HepG2 (cell line): Measurements from ENCODE around the gene SHISA6.

Source experiments
- CBX5 ChIP-seq: sonication (generic); formaldehyde crosslinking; IDR thresholded peaks from 2 replicates; pipeline ENCODE4 v1.4.0; 2020; ENCODE audit warnings: missing genetic modification reagents, borderline replicate concordance
- EP300 ChIP-seq, 3 experiments: sonication (generic) in 1 of 3; formaldehyde crosslinking in 1 of 3; IDR thresholded peaks; 2 replicates each; pipeline versions ENCODE4 v1.5.1 to v1.6.1; 2011 to 2020; ENCODE audit warnings: low read depth in 2 of 3, low read length in 2 of 3, borderline replicate concordance in 1 of 3, improper control_type of control experiment in 1 of 3, mild to moderate bottlenecking in 1 of 3, missing genetic modification reagents in 1 of 3, moderate library complexity in 1 of 3
- HOXA5 ChIP-seq: sonication (generic); formaldehyde crosslinking; IDR thresholded peaks from 2 replicates; pipeline ENCODE4 v1.4.0; 2020; ENCODE audit warnings: missing genetic modification reagents
- POLR2A ChIP-seq, 2 experiments: IDR thresholded peaks; 2 replicates each; pipeline ENCODE4 v1.6.1; 2011; ENCODE audit warnings: low read depth in 2 of 2, low read length in 2 of 2, mild to moderate bottlenecking in 1 of 2, moderate library complexity in 1 of 2; ENCODE audit not compliant: insufficient read depth in 1 of 2
- PRPF4 ChIP-seq: fragments of 200-400 bp; formaldehyde crosslinking; IDR thresholded peaks from 2 replicates; pipeline ENCODE4 v1.6.1; 2016; ENCODE audit warnings: low read length, low read depth; ENCODE audit not compliant: poor library complexity, severe bottlenecking
- SMAD3 ChIP-seq: sonication (generic); formaldehyde crosslinking; IDR thresholded peaks from 2 replicates; pipeline ENCODE4 v1.4.0; 2020; ENCODE audit warnings: missing genetic modification reagents
- SMC3 ChIP-seq: IDR thresholded peaks from 2 replicates; pipeline ENCODE4 v1.6.1; 2011; ENCODE audit warnings: low read length, improper control_type of control experiment
- U2AF2 ChIP-seq: fragments of 200-400 bp; formaldehyde crosslinking; IDR thresholded peaks from 2 replicates; pipeline ENCODE4 v1.6.1; 2017; ENCODE audit warnings: low read depth, mild to moderate bottlenecking, low read length
- ZNF441 ChIP-seq: sonication (generic); formaldehyde crosslinking; IDR thresholded peaks from 2 replicates; pipeline ENCODE4 v1.7.0; 2021; ENCODE audit warnings: missing genetic modification reagents, borderline replicate concordance
- ZNF589 ChIP-seq: sonication (generic); formaldehyde crosslinking; conservative IDR thresholded peaks from 2 replicates; pipeline ENCODE4 v1.8.0; 2022; ENCODE audit warnings: mild to moderate bottlenecking, moderate library complexity, missing genetic modification reagents
- ZSCAN30 ChIP-seq: sonication (generic); formaldehyde crosslinking; IDR thresholded peaks from 2 replicates; pipeline ENCODE4 v1.5.0; 2020; ENCODE audit warnings: mild to moderate bottlenecking, missing genetic modification reagents
- TF ChIP-seq, protein P1 (sequence below): sonication (generic); formaldehyde crosslinking; IDR thresholded peaks from 2 replicates; pipeline ENCODE4 v1.5.0; 2020; ENCODE audit warnings: mild to moderate bottlenecking, missing genetic modification reagents, moderate library complexity
- TF ChIP-seq, protein P2 (sequence below): sonication (generic); formaldehyde crosslinking; IDR thresholded peaks from 2 replicates; pipeline ENCODE4 v1.4.0; 2020; ENCODE audit warnings: missing genetic modification reagents

GRCh38 chr17:11305524-11305923 is 64.5 kb downstream of the SHISA6 start:
- TF ChIP-seq SMAD3 (CRISPR knock-in tag) (no peak), HOXA5 (CRISPR knock-in tag) (no peak), U2AF2 (no peak), SMC3 (no peak), POLR2A (IDR thresholded peaks at IDR 0.05; ENCODE audit: insufficient read depth in 1 of 2, low read depth in 2 of 2, low read length in 2 of 2) (no peak), ZNF441 (CRISPR knock-in tag) (no peak), ZNF589 (CRISPR knock-in tag) (no peak), CBX5 (CRISPR knock-in tag) (no peak), EP300 (IDR thresholded peaks at IDR 0.05; ENCODE audit: low read depth in 2 of 2, low read length in 2 of 2) (no peak), EP300 (CRISPR knock-in tag; IDR thresholded peaks at IDR 0.05; ENCODE audit: borderline replicate concordance) (no peak), ZSCAN30 (no peak), PRPF4 (no peak)
- TF ChIP-seq, protein P1, sequence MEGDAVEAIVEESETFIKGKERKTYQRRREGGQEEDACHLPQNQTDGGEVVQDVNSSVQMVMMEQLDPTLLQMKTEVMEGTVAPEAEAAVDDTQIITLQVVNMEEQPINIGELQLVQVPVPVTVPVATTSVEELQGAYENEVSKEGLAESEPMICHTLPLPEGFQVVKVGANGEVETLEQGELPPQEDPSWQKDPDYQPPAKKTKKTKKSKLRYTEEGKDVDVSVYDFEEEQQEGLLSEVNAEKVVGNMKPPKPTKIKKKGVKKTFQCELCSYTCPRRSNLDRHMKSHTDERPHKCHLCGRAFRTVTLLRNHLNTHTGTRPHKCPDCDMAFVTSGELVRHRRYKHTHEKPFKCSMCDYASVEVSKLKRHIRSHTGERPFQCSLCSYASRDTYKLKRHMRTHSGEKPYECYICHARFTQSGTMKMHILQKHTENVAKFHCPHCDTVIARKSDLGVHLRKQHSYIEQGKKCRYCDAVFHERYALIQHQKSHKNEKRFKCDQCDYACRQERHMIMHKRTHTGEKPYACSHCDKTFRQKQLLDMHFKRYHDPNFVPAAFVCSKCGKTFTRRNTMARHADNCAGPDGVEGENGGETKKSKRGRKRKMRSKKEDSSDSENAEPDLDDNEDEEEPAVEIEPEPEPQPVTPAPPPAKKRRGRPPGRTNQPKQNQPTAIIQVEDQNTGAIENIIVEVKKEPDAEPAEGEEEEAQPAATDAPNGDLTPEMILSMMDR (CRISPR knock-in tag) = no peak
- TF ChIP-seq, protein P2, sequence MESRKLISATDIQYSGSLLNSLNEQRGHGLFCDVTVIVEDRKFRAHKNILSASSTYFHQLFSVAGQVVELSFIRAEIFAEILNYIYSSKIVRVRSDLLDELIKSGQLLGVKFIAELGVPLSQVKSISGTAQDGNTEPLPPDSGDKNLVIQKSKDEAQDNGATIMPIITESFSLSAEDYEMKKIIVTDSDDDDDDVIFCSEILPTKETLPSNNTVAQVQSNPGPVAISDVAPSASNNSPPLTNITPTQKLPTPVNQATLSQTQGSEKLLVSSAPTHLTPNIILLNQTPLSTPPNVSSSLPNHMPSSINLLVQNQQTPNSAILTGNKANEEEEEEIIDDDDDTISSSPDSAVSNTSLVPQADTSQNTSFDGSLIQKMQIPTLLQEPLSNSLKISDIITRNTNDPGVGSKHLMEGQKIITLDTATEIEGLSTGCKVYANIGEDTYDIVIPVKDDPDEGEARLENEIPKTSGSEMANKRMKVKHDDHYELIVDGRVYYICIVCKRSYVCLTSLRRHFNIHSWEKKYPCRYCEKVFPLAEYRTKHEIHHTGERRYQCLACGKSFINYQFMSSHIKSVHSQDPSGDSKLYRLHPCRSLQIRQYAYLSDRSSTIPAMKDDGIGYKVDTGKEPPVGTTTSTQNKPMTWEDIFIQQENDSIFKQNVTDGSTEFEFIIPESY (CRISPR knock-in tag) = no peak
